GM08714 (cell line): ENCODE data around the gene NOTCH4.
"Not testable (repeated sequence)": the region's sequence is repeated elsewhere in the genome, so short reads cannot be mapped to it uniquely, and the experiment has no call there.

Experiments
- H3K4me3 ChIP-seq: fragments of 200-500 bp; sonication (Bioruptor generic); 2 replicates; pipeline ENCODE4 v1.5.1; 2014; ENCODE audit warnings: mild to moderate bottlenecking, low read length, inconsistent platforms
- ZNF274 ChIP-seq: IDR thresholded peaks from 2 replicates; pipeline ENCODE4 v1.6.1; 2012; ENCODE audit warnings: mild to moderate bottlenecking, low read depth, low read length

Gene NOTCH4

DNA sequence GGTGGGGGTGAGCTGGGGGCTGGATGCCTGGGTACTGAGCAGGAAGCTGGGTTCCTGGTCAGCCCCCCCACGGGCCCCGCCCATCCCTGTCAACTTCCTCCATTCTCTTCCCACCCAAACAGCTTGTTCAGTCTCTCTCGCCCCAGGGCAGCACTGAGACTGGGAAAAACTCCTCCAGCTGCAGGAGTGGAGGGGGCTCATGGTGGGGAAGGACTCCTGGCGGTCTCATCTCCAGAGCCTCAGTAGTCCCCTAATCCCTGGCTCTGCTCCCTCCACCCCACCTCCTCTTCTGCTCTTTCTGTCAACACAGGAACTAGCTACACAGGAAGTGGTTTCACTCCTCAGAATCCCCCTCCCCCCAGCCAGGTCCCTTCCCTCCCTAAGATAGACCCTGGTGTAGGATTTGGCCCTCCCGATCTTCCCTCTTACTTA is 31.2 kb downstream of the NOTCH4 start, which contains the start of gene GPSM3:
Gene GPSM3 (minus strand): TSS at position 36 of the 432 bp plus-strand sequence. CDS start 130 bp downstream, outside the sequence.
- no peak for TF ChIP-seq ZNF274
- peak within 1 kb of the TSS; percentile 63; the same call in 1 of the 2 replicates for H3K4me3 ChIP-seq

DNA sequence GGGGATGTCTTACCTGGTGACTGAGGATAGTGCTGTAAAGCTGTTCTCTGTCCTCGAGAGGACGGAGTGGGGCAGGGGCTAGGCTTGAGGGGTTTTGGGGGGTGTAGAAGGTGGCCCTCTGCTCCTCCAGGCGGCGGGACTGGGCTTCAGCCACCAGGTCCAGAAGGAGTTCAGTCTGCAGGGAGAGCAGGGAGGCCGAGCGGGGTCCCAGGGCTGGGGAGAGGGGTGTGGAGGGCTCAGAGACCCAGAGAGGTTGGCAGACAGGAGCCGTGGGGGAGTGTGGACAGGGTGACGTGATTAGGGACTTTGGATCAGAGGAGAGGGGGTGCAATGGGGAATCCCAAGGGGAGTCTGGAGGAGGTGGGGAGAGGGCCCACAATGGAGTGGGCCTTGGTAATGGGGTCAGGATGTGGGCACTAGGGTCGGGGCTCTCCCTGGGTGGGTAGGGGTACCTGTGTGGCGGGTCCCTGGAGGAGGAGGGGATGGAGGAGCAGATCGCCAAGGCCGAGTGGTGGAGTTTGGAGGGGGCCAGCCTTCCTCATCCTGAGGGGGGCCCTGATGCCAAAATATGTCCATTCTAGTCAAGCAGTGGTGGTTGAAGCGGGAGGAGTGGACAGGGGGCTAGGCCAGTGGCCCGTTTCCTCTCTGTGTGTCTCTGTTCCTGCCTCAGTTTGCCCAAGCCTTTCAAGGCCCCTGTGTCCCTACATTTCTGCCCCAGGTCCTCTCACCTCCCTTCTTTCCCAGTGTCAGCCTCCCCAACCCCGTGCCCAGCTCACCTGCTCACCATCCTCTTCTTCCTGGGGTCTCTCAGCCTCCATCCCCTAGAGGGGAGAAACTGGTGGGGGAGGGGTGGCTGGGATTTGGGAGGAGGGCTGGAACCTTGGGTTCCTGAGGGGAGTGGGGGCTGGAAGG is 31.9 kb downstream of the NOTCH4 start:
- no peak for TF ChIP-seq ZNF274
- H3K4me3 ChIP-seq: peak overlapping the region; percentile 63; the same call in 1 of the 2 replicates

DNA sequence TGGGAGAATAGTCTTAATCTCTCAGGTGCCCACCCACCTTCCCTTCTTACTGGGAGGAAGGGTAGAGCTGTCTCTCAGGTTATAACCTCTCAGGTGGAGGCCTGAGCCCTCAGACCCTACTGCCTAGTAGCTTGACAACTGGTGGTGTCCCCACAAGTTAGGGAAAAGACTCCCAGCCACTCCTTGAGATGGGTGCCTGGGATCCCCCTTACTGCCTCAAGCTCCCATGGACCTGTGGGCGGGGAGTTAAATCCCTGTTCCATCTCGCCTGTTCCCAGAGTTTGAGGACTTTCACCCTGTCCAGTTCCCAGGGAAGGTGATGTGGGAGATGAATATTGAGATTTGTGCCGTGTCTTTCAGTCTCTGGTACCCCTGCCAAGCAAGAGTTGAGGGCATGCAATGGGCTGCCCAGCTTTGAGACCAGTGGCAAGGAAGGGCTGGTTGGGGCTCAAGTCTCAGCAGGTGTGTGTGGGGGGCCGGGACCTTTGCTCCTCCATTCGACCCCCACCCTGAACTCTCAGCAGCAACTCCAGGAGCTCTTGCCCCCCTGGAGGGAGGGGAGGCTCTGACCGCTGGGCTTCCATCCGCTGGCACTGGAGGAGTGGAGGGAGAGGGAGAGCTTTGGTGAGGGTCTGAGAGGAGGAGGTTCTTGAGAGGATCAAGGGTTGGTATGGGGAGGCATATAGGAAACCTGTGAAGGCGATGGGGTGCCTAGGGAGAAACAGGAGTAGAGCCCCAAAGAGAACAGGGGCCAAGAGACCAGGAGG is 32.8 kb downstream of the NOTCH4 start:
- H3K4me3 ChIP-seq: peak overlapping the region; percentile 63
- TF ChIP-seq ZNF274: no peak

DNA sequence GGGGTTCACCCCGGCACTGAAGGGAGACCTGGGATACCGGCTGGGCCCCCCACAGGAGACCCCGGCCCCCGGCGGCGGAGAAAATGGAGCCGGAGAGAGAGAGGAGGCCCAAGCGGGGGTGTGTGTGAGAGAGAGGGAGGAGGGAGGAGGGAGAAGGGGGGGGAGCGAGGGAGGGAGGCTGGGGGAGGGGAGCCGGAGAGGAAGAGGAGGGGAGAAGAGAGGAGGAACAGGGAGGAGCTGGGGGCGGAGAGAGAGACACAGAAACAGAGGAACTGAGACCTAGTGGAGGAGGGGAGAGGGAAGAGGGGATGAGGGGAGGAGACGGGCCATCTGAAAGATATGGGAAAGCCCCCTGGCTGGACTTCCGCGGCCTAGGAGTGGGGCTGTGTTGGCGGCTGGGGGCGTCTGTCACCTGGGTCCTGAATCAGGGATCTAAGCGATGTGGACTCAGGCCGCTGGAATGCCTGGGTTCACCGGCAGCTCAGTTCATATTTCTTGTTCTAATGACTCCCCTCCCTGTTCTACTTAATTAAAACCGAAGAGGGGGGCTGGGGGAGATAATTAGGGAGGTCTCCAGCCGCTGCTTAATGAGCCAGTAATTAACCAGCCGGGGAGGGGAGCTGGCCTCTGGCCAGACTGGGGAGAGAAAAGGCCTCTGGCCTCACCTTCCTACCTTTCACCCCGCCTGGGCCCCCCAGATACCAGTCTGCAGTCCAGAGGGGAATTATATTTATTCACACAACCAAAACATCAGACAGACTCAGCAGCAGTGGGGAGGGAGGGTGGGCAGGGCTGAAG is 33.6 kb downstream of the NOTCH4 start, which contains the start of gene PBX2:
Gene PBX2 (minus strand): TSS at position 149 of the 798 bp plus-strand sequence. CDS start 287 bp downstream, outside the sequence.
- no peak for TF ChIP-seq ZNF274
- H3K4me3 ChIP-seq: peak within 1 kb of the TSS; percentile 76

DNA sequence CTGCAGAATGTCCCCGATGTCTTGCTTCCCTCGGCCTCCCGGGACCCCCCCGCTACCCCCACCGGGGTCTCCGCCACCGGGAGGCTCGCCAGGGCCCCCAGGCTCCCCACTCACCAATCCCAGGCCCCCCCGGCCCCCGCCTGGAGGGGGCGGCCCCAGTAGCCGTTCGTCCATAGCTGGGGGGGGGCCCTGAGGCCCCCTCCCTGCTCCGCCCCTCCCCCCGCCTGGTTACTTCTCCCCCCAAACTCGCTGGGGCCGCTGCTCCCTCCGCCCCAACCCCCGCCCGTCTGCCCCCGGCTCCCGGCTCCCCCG is 34.2 kb downstream of the NOTCH4 start:
- H3K4me3 ChIP-seq: peak overlapping the region; percentile 76
- TF ChIP-seq ZNF274: no peak

DNA sequence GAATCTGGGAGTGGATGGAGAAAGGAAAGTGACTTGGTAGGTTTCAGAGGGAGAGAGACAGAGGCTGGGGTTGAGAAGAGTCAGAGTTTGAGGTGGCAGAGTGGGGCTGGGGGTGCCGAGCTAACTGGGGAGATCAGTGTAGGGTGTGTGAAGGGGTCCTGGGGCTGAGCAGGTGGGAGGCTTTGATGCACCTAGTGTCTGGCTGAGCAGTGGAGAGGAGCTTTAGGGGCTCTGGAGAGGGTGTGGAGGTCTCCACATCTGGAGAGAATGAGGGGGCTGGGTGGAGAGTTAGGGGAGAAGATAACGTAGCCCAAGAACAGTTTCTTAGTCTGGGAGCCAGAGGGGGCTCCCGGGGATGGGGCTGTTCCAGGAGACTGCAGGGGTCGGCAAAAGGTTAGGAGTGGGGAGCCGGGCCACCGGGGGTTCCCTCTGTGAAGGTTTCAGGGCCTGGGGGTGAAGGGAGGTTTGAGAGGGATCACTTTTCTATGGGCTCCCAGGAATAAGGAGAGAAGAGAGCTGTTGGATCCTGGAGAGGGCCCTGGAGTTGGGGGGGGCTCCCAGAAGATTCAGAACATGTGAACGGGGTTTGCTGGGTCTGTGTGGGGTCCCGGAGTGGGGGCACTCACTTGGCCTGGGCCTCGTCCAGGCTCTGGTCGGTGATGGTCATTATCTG is 34.7 kb downstream of the NOTCH4 start:
- H3K4me3 ChIP-seq: peak overlapping the region; percentile 76
- TF ChIP-seq ZNF274: no peak

DNA sequence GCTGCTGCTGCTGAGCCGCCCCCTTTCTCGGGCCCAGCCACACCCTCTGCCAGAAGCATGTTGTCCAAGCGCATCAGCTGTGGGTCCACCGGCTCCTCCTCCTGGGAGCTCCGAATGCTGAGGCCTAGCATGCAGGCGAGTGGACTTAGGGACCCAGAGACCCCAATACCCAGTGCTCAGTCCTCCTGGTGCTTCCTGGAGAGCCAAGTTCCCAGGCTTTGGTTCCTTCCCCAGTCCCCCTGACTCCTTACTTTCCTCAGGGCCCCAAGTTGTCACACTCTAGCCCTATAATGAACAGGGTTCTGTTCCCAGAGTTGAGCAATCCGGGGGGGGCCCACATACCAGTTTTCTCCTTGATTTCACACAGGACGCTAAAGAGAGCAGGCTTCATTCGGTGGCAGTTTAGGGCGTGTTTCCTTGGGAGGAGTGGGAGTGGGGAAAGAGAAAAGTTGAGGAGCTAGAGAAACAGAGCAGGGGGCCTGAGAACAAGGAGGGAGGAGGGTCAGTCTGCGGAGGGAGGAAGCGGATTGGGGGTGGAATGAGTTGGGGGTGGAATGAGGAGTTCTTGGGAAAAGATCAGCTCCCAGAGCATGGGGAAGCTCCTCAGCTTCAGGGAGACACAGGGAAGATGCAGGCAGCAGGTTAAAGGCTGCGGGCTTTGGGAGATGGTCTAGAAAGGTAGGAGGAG is 35.3 kb downstream of the NOTCH4 start:
- peak overlapping the region; percentile 76 for H3K4me3 ChIP-seq

DNA sequence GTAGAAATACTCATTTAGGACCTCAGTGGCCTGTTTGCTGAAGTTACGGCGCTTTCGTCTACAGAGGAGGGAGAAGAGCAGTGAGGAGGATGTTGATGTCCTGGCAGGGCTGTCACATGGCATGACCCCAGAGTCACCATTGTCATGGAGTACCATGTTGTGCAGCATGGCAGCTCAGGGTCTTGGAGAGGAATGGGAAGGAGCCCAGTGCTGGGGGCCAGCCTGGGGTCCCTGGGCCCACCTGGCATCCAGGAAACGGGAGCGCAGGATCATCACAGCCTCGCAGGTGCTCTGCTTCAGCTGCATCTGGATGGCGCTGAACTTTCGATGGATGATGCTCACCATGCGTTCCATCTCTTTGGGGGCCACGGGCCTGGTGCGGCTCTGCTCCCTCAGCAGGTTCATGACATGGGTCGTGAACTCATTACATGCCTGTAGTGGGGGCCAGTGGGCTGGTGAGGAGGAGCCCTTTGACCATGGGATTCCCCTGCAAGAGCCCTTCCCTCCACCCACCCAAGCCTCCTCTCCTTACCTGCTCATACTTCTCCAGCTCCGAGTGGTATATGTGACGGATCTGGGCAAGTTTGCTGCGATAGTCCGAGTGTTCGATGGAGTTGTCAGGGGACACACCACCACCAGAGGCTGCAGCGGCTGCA is 36.0 kb downstream of the NOTCH4 start:
- not testable (repeated sequence) for H3K4me3 ChIP-seq

More for the DNA sequence above, 35.3 kb downstream of the NOTCH4 start:
- TF ChIP-seq ZNF274: no peak

DNA sequence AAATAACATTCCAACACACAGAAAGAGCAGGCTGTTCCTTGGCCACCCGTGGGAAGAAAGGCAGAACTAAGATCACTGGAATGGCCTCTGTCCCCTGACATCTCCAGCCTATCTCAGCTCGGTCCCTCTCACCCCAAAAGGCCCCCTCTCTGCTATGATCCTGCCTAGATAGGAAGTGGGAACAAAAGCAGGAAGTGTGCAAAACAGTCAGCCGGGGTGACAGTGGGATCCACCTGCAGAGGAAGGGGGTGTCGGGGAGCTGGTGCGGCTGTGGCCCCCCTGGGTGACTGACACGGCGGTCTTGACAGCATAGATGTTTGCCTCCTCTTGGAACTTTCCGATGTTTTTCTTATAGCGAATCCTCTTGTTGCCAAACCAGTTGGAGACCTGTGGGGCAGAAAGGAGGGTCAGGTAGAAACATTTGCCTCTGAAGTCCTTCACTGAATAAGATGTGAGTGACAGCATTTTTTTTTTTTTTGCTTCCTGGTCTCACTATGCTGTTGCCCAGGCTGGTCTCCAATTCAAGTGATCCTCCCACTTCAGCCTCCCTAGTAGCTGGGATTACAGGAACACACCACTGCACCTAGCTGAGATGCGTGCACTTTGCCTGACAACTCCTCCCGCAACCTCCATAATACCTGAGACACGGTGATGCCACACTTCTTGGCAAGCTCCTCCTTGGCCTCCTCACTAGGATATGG is 36.7 kb downstream of the NOTCH4 start:
- TF ChIP-seq ZNF274: no peak

DNA sequence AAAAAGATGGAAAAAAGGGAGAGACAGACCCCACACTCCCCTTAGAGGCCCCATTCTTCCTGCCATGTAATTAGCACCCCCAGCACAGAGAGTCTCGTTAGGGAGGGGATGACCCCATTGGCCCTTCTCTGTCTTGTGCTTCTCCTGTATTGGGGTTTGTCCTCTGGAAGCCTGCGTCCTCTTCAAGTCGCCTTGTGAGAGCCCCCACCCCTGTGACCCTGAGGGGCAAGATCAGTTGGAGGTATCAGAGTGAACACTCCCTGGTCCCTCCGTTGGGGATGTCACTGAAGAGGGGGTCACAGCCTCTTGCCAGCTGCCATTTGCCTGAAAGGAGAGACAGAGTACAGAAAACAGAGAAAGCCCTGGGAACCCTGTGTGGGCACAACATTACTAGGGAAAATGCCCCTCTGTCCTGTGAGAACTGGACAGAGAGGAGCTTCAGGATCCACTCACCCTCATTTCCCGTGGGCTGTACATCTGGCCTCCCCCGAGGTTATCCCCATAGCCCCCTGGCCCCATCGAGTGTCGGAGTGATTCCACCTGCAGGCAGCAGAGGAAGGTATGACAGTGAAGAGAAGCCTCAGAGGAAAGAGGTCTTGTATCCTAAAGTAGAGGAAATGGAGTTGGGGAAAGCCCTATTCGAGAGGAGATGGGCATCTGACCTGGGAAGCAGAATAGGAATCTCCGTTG is 37.6 kb downstream of the NOTCH4 start:
- H3K4me3 ChIP-seq: not testable (repeated sequence)

More for the DNA sequence above, 36.7 kb downstream of the NOTCH4 start:
- H3K4me3 ChIP-seq: no peak overlapping the region

DNA sequence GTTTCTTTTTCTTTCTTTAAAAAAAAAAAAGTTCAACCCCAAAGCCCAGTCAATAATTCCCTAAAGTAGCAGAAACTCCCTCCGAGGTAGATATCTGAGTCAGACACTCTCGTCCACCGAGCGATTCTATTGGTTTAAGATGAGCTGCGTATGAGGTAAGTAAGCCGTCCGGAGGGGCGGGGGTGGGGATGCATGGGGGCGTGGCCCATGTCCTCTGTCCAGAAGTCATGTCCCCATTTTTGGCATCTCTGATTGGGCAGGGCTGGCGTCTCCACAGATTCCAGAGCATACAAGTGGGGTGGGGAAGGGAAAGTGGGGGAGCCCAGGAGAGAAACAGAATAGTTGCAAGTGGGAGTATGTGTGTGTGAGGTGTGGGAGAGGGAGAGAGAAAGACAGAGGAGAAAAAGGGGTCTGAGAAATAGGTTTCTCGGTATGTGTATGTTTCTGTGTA is 38.2 kb downstream of the NOTCH4 start:
- not testable (repeated sequence) for H3K4me3 ChIP-seq

DNA sequence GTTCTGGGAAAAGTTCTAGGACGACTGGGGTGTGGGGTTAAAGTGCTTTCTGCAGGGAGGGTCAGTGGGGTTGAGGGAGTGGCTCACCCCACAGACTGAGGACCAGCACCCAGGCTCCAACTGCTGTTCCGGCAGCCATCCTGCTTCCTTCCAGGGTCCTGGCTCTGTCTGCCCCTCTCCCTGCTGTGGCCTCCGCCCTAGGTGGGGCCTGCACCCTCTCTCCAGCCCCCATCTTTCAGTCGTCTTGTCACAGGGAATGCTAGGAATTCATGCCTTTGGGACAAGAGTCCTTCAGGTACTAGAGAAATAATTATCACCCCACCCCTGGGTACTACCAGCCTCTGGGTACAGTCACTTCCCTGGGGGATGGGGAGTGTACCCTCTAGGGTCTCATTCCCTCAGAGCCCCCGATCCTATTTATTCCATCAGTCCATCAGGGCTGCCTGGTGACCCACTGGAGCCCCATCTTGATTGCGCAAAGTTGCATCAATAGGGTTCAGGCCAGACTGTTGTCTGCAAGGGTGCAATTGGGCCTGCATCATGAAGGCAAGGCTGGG is 39.7 kb downstream of the NOTCH4 start, which contains the start of gene AGER:
Gene AGER (minus strand): TSS at position 170 of the 557 bp plus-strand sequence. CDS start 31 bp downstream, at position 139.
- no peak for TF ChIP-seq ZNF274
- no peak within 1 kb of the TSS for H3K4me3 ChIP-seq
